ENCODE data around the gene NEUROD2. TPM values are rescaled to one million over a fixed set of nuclear protein-coding genes. Genes with fewer than 3 reads are reported as not detected.

Gene NEUROD2
- total RNA-seq, 2 experiments from 2014 or later: not detected

GRCh38 chr17:39573447-39574298 is 34.0 kb downstream of the NEUROD2 start:
- Histone ChIP-seq H3K36me3 (ENCODE audit: insufficient read depth, low read length) (peaks cover 13% of the 10 kb centered on the region), H3K4me3 (ENCODE audit: low read length) (peak overlapping the region; percentile 43), H3K9me3 (ENCODE audit: control insufficient read depth in 1 of 2, insufficient read depth in 1 of 2, low read length in 2 of 2) (peaks cover 12 to 13% of the 10 kb centered on the region in 2 experiments), H3K4me1 (ENCODE audit: insufficient read depth, low read length) (peaks cover 12% of the 10 kb centered on the region), H3K27me3 (ENCODE audit: control insufficient read depth in 1 of 2, insufficient read depth in 2 of 2, low read length in 2 of 2) (peaks cover 0 to 6% of the 10 kb centered on the region in 2 experiments), H3K27ac (ENCODE audit: low read depth in 1 of 2, low read length in 2 of 2) (no peak overlapping the region)
- ChIA-PET CTCF (interaction anchor here (1.5 kb wide), 1 partner anchor 48 kb away, joined by 4 read pairs; no protein-coding TSS in a partner anchor), POLR2A (no interaction called here)
- Mint-ChIP-seq H3K4me1 (ENCODE audit: low read depth) (peaks cover 11% of the 10 kb centered on the region), H3K4me3 (peak overlapping the region; percentile 78), H3K36me3 (ENCODE audit: low read depth) (peaks cover 32% of the 10 kb centered on the region), H3K27me3 (peaks cover 7% of the 10 kb centered on the region), H3K27ac (no peak overlapping the region), H3K9me3 (peaks cover 4% of the 10 kb centered on the region)
- intact Hi-C loops (cut with DNase I, micrococcal nuclease): no loop called here
- DNase-seq (peak in 11 of 14 experiments; percentile 4 to 45 (median 13)), ATAC-seq (ENCODE audit: poor library complexity) (peak; percentile 37)
- no peak for TF ChIP-seq CTCF (IDR thresholded peaks at IDR 0.05)

- Mint-ChIP-seq H3K4me3 (no peak overlapping the region), H3K4me1 (ENCODE audit: low read depth) (peaks cover 11% of the 10 kb centered on the region), H3K9me3 (peaks cover 4% of the 10 kb centered on the region), H3K27ac (no peak overlapping the region), H3K36me3 (ENCODE audit: low read depth) (peaks cover 48% of the 10 kb centered on the region), H3K27me3 (peaks cover 7% of the 10 kb centered on the region)
- Histone ChIP-seq H3K27me3 (ENCODE audit: control insufficient read depth in 1 of 2, insufficient read depth in 2 of 2, low read length in 2 of 2) (peaks cover 0 to 6% of the 10 kb centered on the region in 2 experiments), H3K9me3 (ENCODE audit: control insufficient read depth in 1 of 2, insufficient read depth in 1 of 2, low read length in 2 of 2) (peaks cover 12 to 13% of the 10 kb centered on the region in 2 experiments), H3K36me3 (ENCODE audit: insufficient read depth, low read length) (peaks cover 23% of the 10 kb centered on the region), H3K4me3 (ENCODE audit: low read length) (no peak overlapping the region), H3K4me1 (ENCODE audit: insufficient read depth, low read length) (peaks cover 12% of the 10 kb centered on the region), H3K27ac (ENCODE audit: low read depth in 1 of 2, low read length in 2 of 2) (no peak overlapping the region)
- CTCF ChIA-PET: no interaction called here
- TF ChIP-seq CTCF (IDR thresholded peaks at IDR 0.05): no peak
- intact Hi-C loops (cut with DNase I, micrococcal nuclease): no loop called here
- POLR2A ChIA-PET: no interaction called here
- DNase-seq: no peak
- no peak for ATAC-seq (ENCODE audit: poor library complexity)
Measured at GRCh38 chr17:39572121-39572520, 35.6 kb downstream of the NEUROD2 start.

DNA sequence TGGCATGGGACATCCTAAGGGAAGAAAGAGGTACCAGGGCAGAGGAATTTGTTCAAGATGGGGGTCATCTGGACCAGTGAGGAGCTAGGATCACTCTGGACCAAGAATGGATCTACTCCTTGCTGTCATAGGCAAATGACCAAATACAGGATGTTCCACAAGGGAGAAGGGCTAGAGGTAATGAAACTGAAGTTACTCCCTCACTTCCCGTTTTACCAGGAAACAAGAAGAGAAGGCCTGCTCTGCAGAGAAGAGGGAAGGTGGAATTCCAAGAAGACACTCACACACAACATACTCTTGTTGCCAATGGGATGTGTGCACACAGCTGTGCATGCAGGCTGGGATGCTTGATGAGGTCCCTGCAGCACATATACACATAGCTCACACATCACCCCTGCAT is 38.6 kb downstream of the NEUROD2 start:
- Histone ChIP-seq H3K4me1 (ENCODE audit: insufficient read depth, low read length) (peaks cover 12% of the 10 kb centered on the region), H3K9me3 (ENCODE audit: control insufficient read depth in 1 of 2, insufficient read depth in 1 of 2, low read length in 2 of 2) (peaks cover 12 to 13% of the 10 kb centered on the region in 2 experiments), H3K36me3 (ENCODE audit: insufficient read depth, low read length) (peaks cover 46% of the 10 kb centered on the region), H3K4me3 (ENCODE audit: low read length) (no peak overlapping the region), H3K27ac (ENCODE audit: low read depth in 1 of 2, low read length in 2 of 2) (no peak overlapping the region), H3K27me3 (ENCODE audit: control insufficient read depth in 1 of 2, insufficient read depth in 2 of 2, low read length in 2 of 2) (peaks cover 0 to 6% of the 10 kb centered on the region in 2 experiments)
- no peak for ATAC-seq (ENCODE audit: poor library complexity)
- H3K27ac Mint-ChIP-seq: no peak overlapping the region
- no peaks in the 10 kb centered on the region for H3K27me3 Mint-ChIP-seq
- TF ChIP-seq CTCF (IDR thresholded peaks at IDR 0.05): no peak
- intact Hi-C loops (cut with DNase I, micrococcal nuclease): no loop called here
- no peak overlapping the region for H3K4me3 Mint-ChIP-seq
- CTCF ChIA-PET: interaction anchor here (0.5 kb wide), 1 partner anchor 692 kb away, joined by 3 read pairs; no protein-coding TSS in a partner anchor
- POLR2A ChIA-PET: no interaction called here
- DNase-seq: peak in 1 of 14 experiments; percentile 12
- H3K36me3 Mint-ChIP-seq (ENCODE audit: low read depth): peaks cover 75% of the 10 kb centered on the region
- peaks cover 4% of the 10 kb centered on the region for H3K9me3 Mint-ChIP-seq
- peaks cover 4% of the 10 kb centered on the region for H3K4me1 Mint-ChIP-seq (ENCODE audit: low read depth)

Data from CD4-positive, alpha-beta T cell (primary cell).